ENCODE measurements around the gene TCF7.

- TF ChIP-seq POLR2AphosphoS5 (IDR thresholded peaks at IDR 0.05) (no peak), CTCF (IDR thresholded peaks at IDR 0.05; ENCODE audit: poor library complexity, severe bottlenecking) (no peak), MXI1 (conservative IDR thresholded peaks at IDR 0.05; ENCODE audit: poor library complexity, severe bottlenecking) (no peak), EZH2 (IDR thresholded peaks at IDR 0.05; ENCODE audit: borderline replicate concordance, insufficient read depth, low read length, poor library complexity, severe bottlenecking) (no peak), REST (IDR thresholded peaks at IDR 0.05; ENCODE audit: borderline replicate concordance) (no peak), EP300 (conservative IDR thresholded peaks at IDR 0.05; ENCODE audit: poor library complexity, severe bottlenecking) (no peak), RAD21 (conservative IDR thresholded peaks at IDR 0.05) (no peak), TAF1 (IDR thresholded peaks at IDR 0.05; ENCODE audit: low read depth) (no peak), SMC3 (conservative IDR thresholded peaks at IDR 0.05; ENCODE audit: poor library complexity) (no peak)
Observed at GRCh38 chr5:134106991-134107701, 7.3 kb upstream of the TCF7 start.
